ENCODE data around the gene TBC1D22A. TPM values are rescaled to one million over a fixed set of nuclear protein-coding genes. Genes with fewer than 3 reads are reported as not detected.
"Not testable (repeated sequence)": the region's sequence is repeated elsewhere in the genome, so short reads cannot be mapped to it uniquely, and the experiment has no call there.

TBC1D22A gene
- total RNA-seq, 2 experiments from 2014 or later: 36.0 to 38.0 TPM

- no peaks in the 10 kb centered on the region for H3K9me3 Mint-ChIP-seq (ENCODE audit: low read depth)
- H3K4me1 Mint-ChIP-seq: no peaks in the 10 kb centered on the region
- no peaks in the 10 kb centered on the region for H3K27me3 Mint-ChIP-seq
- no peak overlapping the region for H3K27ac Mint-ChIP-seq
- CTCF ChIA-PET: interaction anchor here (0.5 kb wide), 1 partner anchor 217 kb away, joined by 3 read pairs; no protein-coding TSS in a partner anchor
- H3K4me3 Mint-ChIP-seq: no peak overlapping the region
- peaks cover 4% of the 10 kb centered on the region for H3K36me3 Mint-ChIP-seq (ENCODE audit: low read depth)
- DNase-seq (peak; percentile 1), ATAC-seq (no peak)
- intact Hi-C loops (cut with DNase I, micrococcal nuclease): no loop called here
- POLR2A ChIA-PET: no interaction called here
Observed at GRCh38 chr22:47164514-47165337, 402.3 kb downstream of the TBC1D22A start.

- H3K27me3 Mint-ChIP-seq: no peaks in the 10 kb centered on the region
- intact Hi-C loops (cut with DNase I, micrococcal nuclease): no loop called here
- no peaks in the 10 kb centered on the region for H3K4me1 Mint-ChIP-seq
- peaks cover 9% of the 10 kb centered on the region for H3K36me3 Mint-ChIP-seq (ENCODE audit: low read depth)
- no peaks in the 10 kb centered on the region for H3K9me3 Mint-ChIP-seq (ENCODE audit: low read depth)
- ChIA-PET POLR2A (no interaction called here), CTCF (interaction anchor here (0.5 kb wide), 1 partner anchor 216 kb away, joined by 3 read pairs; no protein-coding TSS in a partner anchor)
- DNase-seq (peak; percentile 3), ATAC-seq (no peak)
- H3K4me3 Mint-ChIP-seq: no peak overlapping the region
- H3K27ac Mint-ChIP-seq: no peak overlapping the region
Observed at GRCh38 chr22:47165338-47166032, 403.0 kb downstream of the TBC1D22A start.

- no peak overlapping the region for H3K27ac Mint-ChIP-seq
- intact Hi-C loops (cut with DNase I, micrococcal nuclease): no loop called here
- H3K36me3 Mint-ChIP-seq (ENCODE audit: low read depth): peaks cover 9% of the 10 kb centered on the region
- H3K4me3 Mint-ChIP-seq: no peak overlapping the region
- no peak for ATAC-seq
- no peaks in the 10 kb centered on the region for H3K27me3 Mint-ChIP-seq
- POLR2A ChIA-PET: no interaction called here
- H3K4me1 Mint-ChIP-seq: no peaks in the 10 kb centered on the region
- peak; percentile 1 for DNase-seq
- CTCF ChIA-PET: no interaction called here
- H3K9me3 Mint-ChIP-seq (ENCODE audit: low read depth): no peaks in the 10 kb centered on the region
Observed at GRCh38 chr22:47166033-47166404, 403.6 kb downstream of the TBC1D22A start.

GRCh38 chr22:47166446-47167016, 404.1 kb downstream of the TBC1D22A start:
- intact Hi-C loops (cut with DNase I, micrococcal nuclease): no loop called here
- CTCF ChIA-PET: no interaction called here
- Mint-ChIP-seq H3K27ac (no peak overlapping the region), H3K4me1 (no peaks in the 10 kb centered on the region), H3K36me3 (ENCODE audit: low read depth) (peaks cover 9% of the 10 kb centered on the region), H3K9me3 (ENCODE audit: low read depth) (no peaks in the 10 kb centered on the region), H3K4me3 (no peak overlapping the region), H3K27me3 (no peaks in the 10 kb centered on the region)
- no peak for ATAC-seq
- no peak for DNase-seq
- POLR2A ChIA-PET: no interaction called here

GRCh38 chr22:47167056-47167455, 404.6 kb downstream of the TBC1D22A start:
- CTCF ChIA-PET: interaction anchor here (0.7 kb wide), 1 partner anchor 15 kb away, joined by 3 read pairs; no protein-coding TSS in a partner anchor
- POLR2A ChIA-PET: no interaction called here
- Mint-ChIP-seq H3K4me3 (no peak overlapping the region), H3K9me3 (ENCODE audit: low read depth) (no peaks in the 10 kb centered on the region), H3K27ac (no peak overlapping the region), H3K4me1 (no peaks in the 10 kb centered on the region), H3K36me3 (ENCODE audit: low read depth) (peaks cover 9% of the 10 kb centered on the region), H3K27me3 (no peaks in the 10 kb centered on the region)
- DNase-seq: no peak
- ATAC-seq: no peak
- intact Hi-C loops (cut with DNase I, micrococcal nuclease): no loop called here

- CTCF ChIA-PET: interaction anchor here (0.7 kb wide), 1 partner anchor 16 kb away, joined by 3 read pairs; no protein-coding TSS in a partner anchor
- DNase-seq; intact Hi-C loops (cut with DNase I, micrococcal nuclease); H3K4me3 Mint-ChIP-seq; POLR2A ChIA-PET; H3K27me3 Mint-ChIP-seq; ATAC-seq; H3K36me3 Mint-ChIP-seq (ENCODE audit: low read depth); H3K4me1 Mint-ChIP-seq; H3K9me3 Mint-ChIP-seq (ENCODE audit: low read depth); H3K27ac Mint-ChIP-seq: not testable (repeated sequence)
Observed at GRCh38 chr22:47167921-47168320, 405.5 kb downstream of the TBC1D22A start.

GRCh38 chr22:47168441-47168840, 406.0 kb downstream of the TBC1D22A start:
- DNase-seq (no peak), ATAC-seq (no peak)
- POLR2A ChIA-PET: no interaction called here
- Mint-ChIP-seq H3K27ac (no peak overlapping the region), H3K27me3 (no peaks in the 10 kb centered on the region), H3K4me3 (no peak overlapping the region), H3K4me1 (no peaks in the 10 kb centered on the region), H3K36me3 (ENCODE audit: low read depth) (peaks cover 11% of the 10 kb centered on the region), H3K9me3 (ENCODE audit: low read depth) (no peaks in the 10 kb centered on the region)
- CTCF ChIA-PET: no interaction called here
- intact Hi-C loops (cut with DNase I, micrococcal nuclease): no loop called here

GRCh38 chr22:47168900-47169800, 406.7 kb downstream of the TBC1D22A start:
- ChIA-PET CTCF (no interaction called here), POLR2A (no interaction called here)
- Mint-ChIP-seq H3K36me3 (ENCODE audit: low read depth) (peaks cover 18% of the 10 kb centered on the region), H3K4me3 (no peak overlapping the region), H3K27ac (no peak overlapping the region), H3K27me3 (no peaks in the 10 kb centered on the region), H3K4me1 (no peaks in the 10 kb centered on the region), H3K9me3 (ENCODE audit: low read depth) (peaks cover 2% of the 10 kb centered on the region)
- intact Hi-C loops (cut with DNase I, micrococcal nuclease): no loop called here
- peak; percentile 26 for DNase-seq
- no peak for ATAC-seq

GRCh38 chr22:47169801-47170140, 407.3 kb downstream of the TBC1D22A start:
- intact Hi-C loops (cut with DNase I, micrococcal nuclease): no loop called here

GRCh38 chr22:47170511-47171440, 408.3 kb downstream of the TBC1D22A start:
- H3K4me1 Mint-ChIP-seq; POLR2A ChIA-PET; intact Hi-C loops (cut with DNase I, micrococcal nuclease); H3K9me3 Mint-ChIP-seq (ENCODE audit: low read depth); H3K27ac Mint-ChIP-seq; CTCF ChIA-PET; H3K4me3 Mint-ChIP-seq; ATAC-seq; DNase-seq; H3K27me3 Mint-ChIP-seq: not testable (repeated sequence)
- peaks cover 28% of the 10 kb centered on the region for H3K36me3 Mint-ChIP-seq (ENCODE audit: low read depth)

More at GRCh38 chr22:47169801-47170140, 407.3 kb downstream of the TBC1D22A start:
- Mint-ChIP-seq H3K27ac (no peak overlapping the region), H3K4me3 (no peak overlapping the region), H3K27me3 (no peaks in the 10 kb centered on the region), H3K36me3 (ENCODE audit: low read depth) (peaks cover 20% of the 10 kb centered on the region), H3K9me3 (ENCODE audit: low read depth) (peaks cover 2% of the 10 kb centered on the region), H3K4me1 (no peaks in the 10 kb centered on the region)
- ATAC-seq (no peak), DNase-seq (no peak)
- ChIA-PET POLR2A (no interaction called here), CTCF (no interaction called here)

All from activated CD4-positive, alpha-beta T cell treated with anti-CD3 and anti-CD28 coated beads for 36 hours (primary cell).